ENCODE measurements around the gene ZFYVE28.

- no peak for TF ChIP-seq CTCF (IDR thresholded peaks at IDR 0.05)
- no peak for TF ChIP-seq POLR2A (IDR thresholded peaks at IDR 0.05)
Observed at GRCh38 chr4:2385516-2385915, 32.9 kb downstream of the ZFYVE28 start.
